Ishikawa (cell line): ENCODE data around the gene BTBD16.

ENCODE experiments used
- EP300 ChIP-seq: IDR thresholded peaks from 2 replicates; pipeline ENCODE4 v1.6.1; 2012; ENCODE audit warnings: borderline replicate concordance
- MAX ChIP-seq: IDR thresholded peaks from 2 replicates; pipeline ENCODE4 v1.6.1; 2012

DNA sequence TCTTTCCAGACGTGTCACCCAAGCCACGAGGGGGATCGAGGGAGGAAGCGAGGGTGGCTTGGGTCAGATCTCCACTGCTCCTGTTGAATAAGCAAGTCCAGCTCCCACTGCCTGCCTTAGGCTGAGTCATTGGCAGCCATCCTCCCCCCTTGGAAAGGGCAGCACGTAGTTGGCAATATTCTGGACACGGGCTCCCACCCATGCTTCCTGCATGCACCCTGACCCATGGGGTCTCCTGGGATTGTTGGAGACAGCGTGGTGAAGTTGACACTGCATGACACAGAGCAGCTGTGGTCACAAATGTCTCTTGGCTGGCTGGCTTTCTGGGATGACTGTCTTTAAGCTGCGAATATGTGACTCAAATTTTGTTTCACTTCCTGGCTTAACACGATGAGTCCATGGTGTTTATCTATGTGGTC is 11.2 kb downstream of the BTBD16 start:
- TF ChIP-seq MAX (no peak), EP300 (no peak)
